IPS-15b (cell line): ENCODE data around the gene SLC20A1.

Experiments
- H3K27me3 ChIP-seq: one replicate; pipeline ENCODE4 v1.6.1; 2013; ENCODE audit warnings: low read length; ENCODE audit not compliant: control insufficient read depth, insufficient read depth
- H3K36me3 ChIP-seq: one replicate; pipeline ENCODE4 v1.6.1; 2013; ENCODE audit warnings: low read length; ENCODE audit not compliant: control insufficient read depth, insufficient read depth
- H3K4me1 ChIP-seq: one replicate; pipeline ENCODE4 v1.6.1; 2013; ENCODE audit warnings: mild to moderate bottlenecking, low read length; ENCODE audit not compliant: control insufficient read depth, insufficient read depth
- H3K4me3 ChIP-seq: one replicate; pipeline ENCODE4 v1.5.1; 2013; ENCODE audit warnings: low read depth, low read length
- H3K9ac ChIP-seq: one replicate; pipeline ENCODE4 v1.6.1; 2013; ENCODE audit warnings: low read depth, mild to moderate bottlenecking, low read length
- H3K9me3 ChIP-seq: one replicate; pipeline ENCODE4 v1.6.1; 2013; ENCODE audit warnings: mild to moderate bottlenecking, low read length; ENCODE audit not compliant: control insufficient read depth, insufficient read depth

The SLC20A1 gene

DNA sequence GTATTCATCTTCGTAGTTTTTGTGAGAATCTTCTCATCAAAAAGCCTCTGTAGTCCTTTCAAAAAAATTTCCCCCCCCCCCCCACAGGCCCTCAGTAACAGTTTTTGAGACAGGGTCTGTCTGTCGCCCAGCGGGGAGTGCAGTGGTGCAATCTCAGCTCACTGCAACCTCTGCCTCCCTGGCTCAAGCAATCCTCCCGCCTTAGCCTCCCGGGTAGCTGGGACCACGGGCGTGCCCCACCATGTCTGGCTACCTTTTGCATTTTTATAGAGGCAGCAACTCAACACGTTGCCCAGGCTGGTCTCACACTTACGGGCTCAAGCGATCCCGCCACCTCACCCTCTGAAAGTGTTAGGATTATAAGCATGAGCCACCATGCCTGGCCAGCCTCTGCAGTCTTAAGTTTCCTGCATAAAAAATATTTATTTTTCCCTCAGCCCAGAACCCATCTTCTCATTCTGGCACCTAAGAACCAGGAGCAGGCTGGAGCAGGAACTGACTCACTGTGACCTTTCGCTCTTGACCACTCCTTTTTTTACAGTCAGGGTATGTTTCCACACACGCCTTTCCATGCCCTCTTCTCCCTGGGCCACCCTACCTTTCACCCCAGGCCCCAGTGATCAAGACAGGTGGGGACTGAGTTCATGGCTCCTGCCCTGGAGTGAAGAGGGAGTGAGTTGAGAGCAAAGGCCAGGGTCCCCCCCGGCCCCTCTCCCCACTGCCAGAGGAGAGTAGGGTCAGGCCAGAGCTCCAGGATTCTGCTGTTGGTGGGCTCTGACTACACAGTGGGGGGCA lies 42.5 kb downstream of the SLC20A1 start:
- Histone ChIP-seq H3K27me3 (no peaks in the 10 kb centered on the region), H3K9ac (no peak overlapping the region), H3K36me3 (no peaks in the 10 kb centered on the region), H3K4me3 (no peak overlapping the region), H3K9me3 (no peaks in the 10 kb centered on the region), H3K4me1 (no peaks in the 10 kb centered on the region)

DNA sequence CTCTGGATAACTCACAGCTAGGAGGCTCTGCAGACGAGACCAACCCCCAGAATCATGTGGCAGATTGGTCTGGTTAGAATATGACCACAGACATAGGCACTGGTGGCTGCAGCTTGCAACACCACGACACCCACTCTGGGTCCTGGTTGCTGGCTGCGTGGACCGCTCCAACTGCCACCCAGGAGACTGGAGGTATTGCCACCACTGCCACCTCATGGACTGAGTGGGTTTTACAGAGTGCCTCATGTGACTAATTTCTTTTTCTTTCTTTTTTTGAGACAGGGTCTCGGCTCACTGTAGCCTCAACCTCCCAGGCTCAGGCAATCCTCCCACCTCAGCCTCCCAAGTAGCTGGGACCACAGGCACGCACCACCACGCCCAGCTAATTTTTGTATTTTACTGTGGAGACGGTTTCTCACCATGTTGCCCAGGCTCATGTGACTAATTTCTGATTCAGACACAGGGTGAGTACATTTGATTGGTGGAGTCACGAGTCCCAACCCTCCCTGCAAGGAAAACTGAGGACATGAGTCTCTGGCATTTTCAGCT lies 45.2 kb downstream of the SLC20A1 start:
- no peaks in the 10 kb centered on the region for H3K36me3 ChIP-seq
- no peaks in the 10 kb centered on the region for H3K9me3 ChIP-seq
- no peaks in the 10 kb centered on the region for H3K27me3 ChIP-seq
- no peaks in the 10 kb centered on the region for H3K4me1 ChIP-seq
- no peak overlapping the region for H3K9ac ChIP-seq
- no peak overlapping the region for H3K4me3 ChIP-seq

DNA sequence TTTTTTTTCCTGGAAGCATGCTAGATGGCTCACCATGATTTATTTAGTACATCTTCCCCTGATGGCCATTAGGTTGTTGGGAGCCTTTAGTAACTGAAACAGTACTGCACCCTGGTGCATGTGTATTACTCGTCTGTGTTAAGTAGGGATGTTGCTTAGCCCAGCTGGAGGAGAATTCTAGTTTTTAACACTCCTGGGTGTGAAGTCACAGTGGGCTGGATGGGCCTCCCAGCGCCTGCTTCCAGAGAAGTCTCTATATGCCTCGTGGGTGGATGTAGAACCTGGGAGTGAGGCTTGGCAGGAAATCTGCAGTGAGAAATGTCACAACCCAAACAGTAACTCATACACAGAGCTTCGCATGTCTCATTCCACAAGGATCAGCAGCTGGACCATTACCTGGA lies 46.1 kb downstream of the SLC20A1 start:
- no peaks in the 10 kb centered on the region for H3K36me3 ChIP-seq
- no peak overlapping the region for H3K4me3 ChIP-seq
- no peaks in the 10 kb centered on the region for H3K27me3 ChIP-seq
- no peaks in the 10 kb centered on the region for H3K4me1 ChIP-seq
- no peak overlapping the region for H3K9ac ChIP-seq
- H3K9me3 ChIP-seq = no peaks in the 10 kb centered on the region

- H3K9ac ChIP-seq = no peak overlapping the region
- no peaks in the 10 kb centered on the region for H3K36me3 ChIP-seq
- H3K9me3 ChIP-seq = no peaks in the 10 kb centered on the region
- no peak overlapping the region for H3K4me3 ChIP-seq
- H3K27me3 ChIP-seq = no peaks in the 10 kb centered on the region
- no peaks in the 10 kb centered on the region for H3K4me1 ChIP-seq
Observed at GRCh38 chr2:112692495-112692911, 46.8 kb downstream of the SLC20A1 start.

DNA sequence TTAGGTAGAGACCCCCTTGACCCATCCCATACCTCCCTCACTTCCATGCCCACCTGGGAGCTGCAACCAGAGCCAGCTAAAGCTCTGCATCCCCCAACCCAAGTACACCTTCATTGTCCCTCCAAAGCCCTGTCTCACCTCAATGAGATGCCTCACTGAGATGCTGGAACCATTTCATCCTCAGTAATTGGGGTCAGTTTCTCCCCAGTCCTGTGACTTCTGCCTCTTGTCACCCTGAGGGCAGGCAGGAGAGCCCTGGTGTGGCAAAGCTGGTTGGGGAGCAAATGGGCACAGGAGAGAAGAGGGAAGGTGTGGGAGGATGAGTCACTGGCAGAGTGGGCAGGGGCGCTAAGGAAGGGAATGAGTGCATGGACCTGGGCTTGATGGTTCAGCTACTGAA lies 47.2 kb downstream of the SLC20A1 start:
- Histone ChIP-seq H3K9me3 (no peaks in the 10 kb centered on the region), H3K27me3 (no peaks in the 10 kb centered on the region), H3K4me3 (no peak overlapping the region), H3K4me1 (no peaks in the 10 kb centered on the region), H3K9ac (no peak overlapping the region), H3K36me3 (no peaks in the 10 kb centered on the region)

GRCh38 chr2:112693596-112693995 lies 47.9 kb downstream of the SLC20A1 start:
- H3K9ac ChIP-seq = no peak overlapping the region
- H3K4me3 ChIP-seq = no peak overlapping the region
- H3K9me3 ChIP-seq = no peaks in the 10 kb centered on the region
- no peaks in the 10 kb centered on the region for H3K27me3 ChIP-seq
- H3K4me1 ChIP-seq = no peaks in the 10 kb centered on the region
- no peaks in the 10 kb centered on the region for H3K36me3 ChIP-seq

DNA sequence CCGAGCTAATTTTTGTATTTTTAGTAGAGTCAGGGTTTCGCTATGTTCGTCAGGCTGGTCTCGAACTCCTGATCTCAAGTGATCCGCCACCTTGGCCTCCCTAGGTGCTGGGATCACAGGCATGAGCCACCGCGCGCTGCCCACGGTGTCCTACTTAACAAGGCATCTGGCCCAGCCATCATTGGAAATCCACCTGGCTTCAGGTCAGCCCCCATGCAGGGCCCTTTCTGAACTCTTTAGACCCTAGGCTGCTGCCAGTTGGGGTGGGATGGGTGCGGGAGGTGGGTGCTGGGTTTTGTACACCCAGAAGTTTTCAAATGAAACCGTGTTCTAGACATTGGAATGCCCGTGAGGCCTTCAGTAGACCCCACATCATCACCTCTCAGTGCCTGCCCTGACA lies 48.4 kb downstream of the SLC20A1 start:
- Histone ChIP-seq H3K9ac (no peak overlapping the region), H3K9me3 (no peaks in the 10 kb centered on the region), H3K36me3 (no peaks in the 10 kb centered on the region), H3K27me3 (no peaks in the 10 kb centered on the region), H3K4me1 (no peaks in the 10 kb centered on the region), H3K4me3 (no peak overlapping the region)

GRCh38 chr2:112698834-112699515 lies 53.2 kb downstream of the SLC20A1 start:
- no peaks in the 10 kb centered on the region for H3K36me3 ChIP-seq

GRCh38 chr2:112699984-112700667 lies 54.4 kb downstream of the SLC20A1 start:
- no peak overlapping the region for H3K9ac ChIP-seq
- H3K9me3 ChIP-seq = no peaks in the 10 kb centered on the region
- no peaks in the 10 kb centered on the region for H3K27me3 ChIP-seq
- H3K36me3 ChIP-seq = no peaks in the 10 kb centered on the region
- H3K4me1 ChIP-seq = no peaks in the 10 kb centered on the region
- no peak overlapping the region for H3K4me3 ChIP-seq

More at GRCh38 chr2:112698834-112699515, 53.2 kb downstream of the SLC20A1 start:
- Histone ChIP-seq H3K27me3 (no peaks in the 10 kb centered on the region), H3K4me3 (no peak overlapping the region), H3K9me3 (no peaks in the 10 kb centered on the region), H3K4me1 (no peaks in the 10 kb centered on the region), H3K9ac (no peak overlapping the region)

GRCh38 chr2:112701052-112701451 lies 55.3 kb downstream of the SLC20A1 start:
- H3K4me1 ChIP-seq = no peaks in the 10 kb centered on the region
- H3K9ac ChIP-seq = no peak overlapping the region
- no peak overlapping the region for H3K4me3 ChIP-seq
- no peaks in the 10 kb centered on the region for H3K27me3 ChIP-seq
- H3K9me3 ChIP-seq = no peaks in the 10 kb centered on the region
- no peaks in the 10 kb centered on the region for H3K36me3 ChIP-seq

GRCh38 chr2:112703684-112704083 lies 57.9 kb downstream of the SLC20A1 start:
- H3K27me3 ChIP-seq = no peaks in the 10 kb centered on the region
- H3K4me3 ChIP-seq = no peak overlapping the region
- no peaks in the 10 kb centered on the region for H3K36me3 ChIP-seq
- no peaks in the 10 kb centered on the region for H3K4me1 ChIP-seq
- no peak overlapping the region for H3K9ac ChIP-seq
- H3K9me3 ChIP-seq = no peaks in the 10 kb centered on the region
